ENCODE data around the gene SIRT7.
A peak's percentile ranks its signal among the peaks of the same experiment; 100 is the strongest.
"Not testable (repeated sequence)": the region's sequence is repeated elsewhere in the genome, so short reads cannot be mapped to it uniquely, and the experiment has no call there.

SIRT7 gene

DNA sequence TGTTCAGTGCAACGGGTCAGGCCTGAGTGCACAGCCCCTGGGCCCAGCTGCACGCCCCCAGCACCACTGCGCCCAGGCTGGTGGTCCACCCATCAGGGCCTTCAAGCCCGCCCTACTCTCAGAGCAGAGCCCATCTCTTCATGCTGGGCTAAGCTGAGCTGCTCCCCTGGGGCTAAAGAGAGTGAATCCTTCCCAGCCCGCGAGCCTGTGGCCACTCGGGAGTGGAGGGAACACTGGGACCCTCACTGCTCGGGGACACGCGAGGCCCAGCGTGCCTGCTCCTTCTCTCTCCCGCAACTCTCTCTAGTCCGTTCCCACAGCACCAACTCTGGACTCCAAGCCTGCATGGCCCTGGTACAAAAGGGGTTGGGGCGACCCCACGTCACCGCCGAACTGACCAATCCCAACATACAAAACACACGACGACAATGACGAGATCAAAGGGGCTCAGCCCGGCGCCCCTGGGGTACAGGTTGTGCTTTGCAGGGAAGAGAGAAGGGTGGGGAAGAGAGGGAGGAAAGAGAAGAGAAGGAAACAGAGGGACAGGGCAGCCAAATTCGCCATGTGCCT lies 4.1 kb upstream of the SIRT7 start:
- DNase-seq (ENCODE audit: low read depth in 2 of 2, low spot score in 1 of 2) = no peak

DNA sequence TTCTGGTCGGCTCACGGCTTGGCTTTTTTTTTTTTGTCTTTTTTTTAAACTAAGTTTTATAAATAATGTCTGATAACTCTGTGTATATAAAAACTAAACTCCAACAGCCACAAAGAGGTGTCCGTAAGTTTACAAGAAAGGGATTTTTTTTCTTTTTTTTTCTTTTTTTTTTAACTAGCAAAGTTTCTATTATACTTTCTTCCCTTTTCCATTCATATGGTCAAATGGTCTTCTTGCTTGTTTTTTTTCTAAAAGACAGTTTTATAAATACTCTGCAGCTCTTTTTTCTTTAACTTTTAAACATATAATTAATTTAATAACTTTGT lies 3.5 kb upstream of the SIRT7 start:
- DNase-seq (ENCODE audit: low read depth in 2 of 2, low spot score in 1 of 2) = no peak

DNA sequence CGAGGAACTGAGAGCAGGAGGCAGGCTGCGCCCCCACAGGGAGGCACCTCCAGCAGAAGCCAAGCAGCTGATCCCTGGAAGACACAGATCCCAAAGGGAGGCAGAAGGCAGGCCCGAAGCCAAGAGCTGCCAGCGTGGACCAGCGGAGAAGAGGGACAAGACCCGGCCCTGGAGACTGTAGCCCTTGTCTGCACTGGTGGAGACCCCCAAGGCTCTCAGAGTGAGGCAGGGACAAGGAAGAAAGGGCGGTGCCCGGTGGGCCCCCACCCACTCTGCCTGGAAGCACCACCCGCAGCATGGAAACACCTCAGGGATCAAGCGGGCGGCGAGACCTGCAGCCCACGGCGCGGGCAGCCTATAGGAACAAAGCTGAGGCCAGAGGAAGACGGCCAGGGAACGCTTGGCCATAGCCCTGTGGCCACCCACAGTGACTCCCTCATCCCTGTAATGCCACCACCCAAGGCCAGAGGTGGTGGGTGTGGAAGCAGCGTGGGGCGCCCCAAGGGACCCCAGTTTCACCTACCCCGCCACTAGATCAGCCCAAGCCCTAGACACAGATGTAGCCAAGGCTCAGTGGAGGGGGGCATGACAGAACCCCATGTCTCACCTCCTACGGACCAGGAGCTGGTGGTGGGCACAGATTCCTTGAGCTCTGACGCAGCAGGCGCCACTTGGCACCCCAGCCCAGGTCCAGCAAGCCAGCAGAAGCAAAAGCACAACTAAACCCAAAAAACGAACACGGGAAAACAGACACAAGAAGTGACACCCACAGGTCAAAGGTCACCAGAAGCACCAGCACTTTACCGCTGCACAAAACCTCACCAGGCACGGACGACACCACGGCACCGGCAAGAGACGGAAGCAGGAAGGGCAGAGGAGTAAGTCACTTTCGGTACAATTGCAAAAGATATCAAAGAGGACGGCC lies 2.9 kb upstream of the SIRT7 start:
- DNase-seq (ENCODE audit: low read depth in 2 of 2, low spot score in 1 of 2) = no peak

DNA sequence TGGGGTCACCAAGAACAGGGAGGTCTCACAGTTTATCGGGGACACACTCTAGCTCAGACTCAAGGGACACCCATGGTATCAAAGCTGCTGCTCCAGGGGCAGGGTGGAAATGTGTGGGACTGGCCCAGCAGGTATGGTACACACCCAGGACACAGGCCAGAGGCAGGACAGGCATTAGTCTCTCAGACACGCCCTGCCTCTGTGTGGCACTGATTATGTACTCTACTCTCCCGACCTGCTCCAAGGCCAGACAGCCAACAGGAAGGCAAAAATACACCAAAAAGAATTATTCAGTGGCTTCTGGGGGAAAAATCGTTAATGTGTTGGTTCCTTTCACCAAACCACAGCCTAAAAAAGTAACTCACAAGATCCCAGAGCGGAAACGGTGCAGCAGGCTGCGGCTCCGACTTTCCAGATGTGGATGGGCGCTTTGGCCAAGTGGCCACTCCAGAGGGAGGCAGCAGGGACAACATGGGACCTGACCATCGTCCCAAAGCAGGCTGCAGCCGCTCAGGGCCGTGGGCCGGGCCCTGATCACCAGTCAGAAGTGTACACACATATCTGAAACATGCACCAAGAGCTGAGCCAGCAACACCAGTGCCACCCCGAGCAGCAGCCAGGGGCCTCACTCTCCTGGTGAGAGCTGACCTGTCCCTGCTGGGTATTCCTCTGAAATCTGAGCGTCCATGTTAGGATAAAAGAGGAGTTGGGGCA lies 1.0 kb upstream of the SIRT7 start:
- no peak for DNase-seq (ENCODE audit: low read depth in 2 of 2, low spot score in 1 of 2)

DNA sequence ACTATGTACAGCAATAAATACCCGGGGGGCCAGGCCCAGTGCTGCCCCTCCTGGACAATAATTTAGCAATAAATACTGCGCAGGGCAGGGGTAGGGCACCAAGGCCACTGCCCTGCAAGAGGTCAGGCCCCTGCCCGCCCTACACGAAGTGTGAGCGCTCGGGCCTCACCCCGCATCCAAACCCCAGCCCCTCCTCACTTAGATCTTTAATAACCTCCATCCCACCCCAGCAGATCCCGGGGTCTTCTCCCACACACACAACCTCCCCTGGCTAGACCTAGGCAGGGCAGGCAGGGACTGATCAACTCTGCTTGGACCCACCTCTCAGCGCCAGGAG lies 325 bp upstream of the SIRT7 start:
- DNase-seq (ENCODE audit: low read depth in 2 of 2, low spot score in 1 of 2) = not testable (repeated sequence)

DNA sequence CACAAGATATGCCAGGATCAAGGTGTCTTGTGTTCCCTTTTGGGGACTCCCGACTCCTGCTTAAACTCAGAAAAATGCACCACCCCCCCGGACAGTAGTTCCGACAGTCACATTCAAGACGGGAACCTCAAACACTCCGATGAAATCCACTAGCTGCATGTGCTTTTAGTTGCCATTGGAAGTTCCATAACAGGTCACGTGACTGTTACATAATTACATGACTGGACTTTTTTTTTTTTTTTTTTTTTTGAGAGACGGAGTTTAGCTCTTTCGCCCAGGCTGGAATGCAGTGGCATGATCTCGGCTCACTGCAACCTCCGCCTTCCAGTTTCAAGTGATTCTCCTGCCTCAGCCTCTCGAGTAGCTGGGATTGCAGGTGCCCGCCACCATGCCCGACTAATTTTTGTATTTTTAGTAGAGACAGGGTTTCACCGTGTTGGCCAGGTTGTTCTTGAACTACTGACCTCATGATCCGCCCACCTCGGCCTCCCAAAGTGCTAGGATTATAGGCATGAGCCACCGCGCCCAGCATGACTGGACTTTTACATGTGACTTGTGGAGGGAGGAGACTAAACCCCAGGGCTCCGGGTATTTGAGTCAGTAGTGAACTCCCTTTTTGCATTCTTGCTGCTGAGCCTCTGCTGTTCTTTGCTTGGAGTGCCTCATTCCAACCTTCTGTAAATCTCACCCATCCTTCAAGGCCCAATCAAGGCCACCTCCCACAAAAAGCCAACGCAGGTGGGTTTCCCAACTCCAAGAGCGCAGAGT lies 1.6 kb downstream of the SIRT7 start:
- DNase-seq (ENCODE audit: low read depth in 2 of 2, low spot score in 1 of 2) = no peak

DNA sequence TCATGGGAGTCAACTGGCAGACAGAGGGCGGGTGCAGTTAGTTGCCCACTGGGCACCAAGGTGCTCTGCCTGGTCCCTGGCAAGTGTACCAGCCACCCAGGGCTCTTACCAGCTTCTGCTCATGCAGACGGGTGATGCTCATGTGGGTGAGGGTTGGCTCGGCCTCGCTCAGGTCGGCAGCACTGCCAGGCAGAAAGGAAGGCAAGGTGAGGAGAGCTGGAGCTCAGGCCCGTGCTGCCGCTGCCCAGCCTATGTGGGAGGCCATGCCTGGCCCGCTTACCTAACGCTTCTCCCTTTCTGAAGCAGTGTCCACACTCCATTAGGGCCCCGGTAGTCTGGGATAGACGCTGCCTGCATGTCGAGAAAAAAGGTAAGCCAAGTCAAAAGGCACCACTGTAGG lies 2.6 kb downstream of the SIRT7 start:
- no peak for DNase-seq (ENCODE audit: low read depth in 2 of 2, low spot score in 1 of 2)

DNA sequence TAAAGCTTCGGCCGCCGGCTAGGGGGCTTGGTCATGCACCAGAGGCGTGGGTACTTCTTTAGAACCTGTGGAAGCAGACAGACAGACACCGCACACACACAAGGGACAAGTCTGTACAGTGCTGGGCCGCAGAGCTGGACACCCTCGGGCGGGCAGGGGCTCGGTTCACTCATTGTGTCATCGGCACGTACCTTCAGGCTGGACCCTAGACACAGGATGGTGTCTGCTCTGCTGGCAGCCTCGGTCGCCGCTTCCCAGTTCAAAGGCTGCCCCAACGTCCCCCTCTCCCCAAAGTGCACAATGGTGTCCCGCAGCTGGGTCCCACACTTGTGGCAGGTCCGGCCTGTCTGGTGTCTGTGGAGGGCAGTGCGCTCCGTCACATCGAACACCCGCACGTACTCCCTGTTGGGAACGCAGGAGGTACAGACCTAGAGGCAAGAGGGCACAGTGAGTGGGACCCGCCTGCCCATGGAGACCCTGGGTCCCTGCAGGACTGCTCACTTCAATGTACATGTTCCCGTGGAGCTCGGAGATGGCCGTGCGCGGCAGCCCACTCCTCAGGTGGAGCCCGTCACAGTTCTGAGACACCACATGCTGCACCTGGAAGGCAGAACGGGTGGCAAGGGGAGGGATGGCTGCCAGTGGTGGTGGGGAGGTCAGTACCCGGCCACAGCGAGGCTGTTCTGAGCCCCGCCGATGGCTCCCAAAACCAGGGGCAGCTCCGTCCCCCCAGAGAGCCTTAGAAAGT lies 3.7 kb downstream of the SIRT7 start:
- DNase-seq (ENCODE audit: low read depth in 2 of 2, low spot score in 1 of 2) = no peak

DNA sequence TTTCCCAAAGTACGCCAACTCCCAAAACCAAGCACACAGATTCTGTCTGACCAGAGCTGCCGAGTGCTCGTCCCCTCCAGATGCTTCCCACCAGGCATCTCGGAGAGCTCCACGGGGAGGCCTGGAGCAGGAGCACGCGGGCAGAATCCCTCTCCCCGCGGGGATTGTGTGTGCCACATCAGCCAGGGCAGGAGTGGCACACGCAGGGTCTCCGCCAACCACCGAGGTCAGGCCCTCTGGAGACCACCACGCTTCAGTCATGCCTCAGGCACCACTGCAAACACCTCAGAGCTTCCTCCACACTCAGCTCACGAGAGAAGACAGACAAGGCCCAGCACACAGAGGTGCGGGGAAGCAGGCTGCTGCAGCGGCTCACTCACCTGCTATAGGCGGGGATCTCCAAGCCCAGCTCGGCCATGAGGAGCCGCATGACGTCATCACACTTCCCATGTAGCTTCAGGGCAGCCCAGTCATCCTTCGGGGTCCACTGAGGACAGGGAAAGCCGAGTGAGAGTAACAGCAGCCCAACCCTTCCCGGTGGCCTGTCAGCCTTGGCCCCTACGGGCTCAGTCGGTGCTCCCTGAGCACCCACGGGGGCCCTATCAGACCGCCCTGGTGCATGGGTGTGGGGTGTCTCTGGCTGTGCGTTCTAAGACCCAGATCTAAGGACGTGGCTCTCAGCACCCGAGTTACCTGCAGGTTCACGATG lies 4.4 kb downstream of the SIRT7 start:
- no peak for DNase-seq (ENCODE audit: low read depth in 2 of 2, low spot score in 1 of 2)

DNA sequence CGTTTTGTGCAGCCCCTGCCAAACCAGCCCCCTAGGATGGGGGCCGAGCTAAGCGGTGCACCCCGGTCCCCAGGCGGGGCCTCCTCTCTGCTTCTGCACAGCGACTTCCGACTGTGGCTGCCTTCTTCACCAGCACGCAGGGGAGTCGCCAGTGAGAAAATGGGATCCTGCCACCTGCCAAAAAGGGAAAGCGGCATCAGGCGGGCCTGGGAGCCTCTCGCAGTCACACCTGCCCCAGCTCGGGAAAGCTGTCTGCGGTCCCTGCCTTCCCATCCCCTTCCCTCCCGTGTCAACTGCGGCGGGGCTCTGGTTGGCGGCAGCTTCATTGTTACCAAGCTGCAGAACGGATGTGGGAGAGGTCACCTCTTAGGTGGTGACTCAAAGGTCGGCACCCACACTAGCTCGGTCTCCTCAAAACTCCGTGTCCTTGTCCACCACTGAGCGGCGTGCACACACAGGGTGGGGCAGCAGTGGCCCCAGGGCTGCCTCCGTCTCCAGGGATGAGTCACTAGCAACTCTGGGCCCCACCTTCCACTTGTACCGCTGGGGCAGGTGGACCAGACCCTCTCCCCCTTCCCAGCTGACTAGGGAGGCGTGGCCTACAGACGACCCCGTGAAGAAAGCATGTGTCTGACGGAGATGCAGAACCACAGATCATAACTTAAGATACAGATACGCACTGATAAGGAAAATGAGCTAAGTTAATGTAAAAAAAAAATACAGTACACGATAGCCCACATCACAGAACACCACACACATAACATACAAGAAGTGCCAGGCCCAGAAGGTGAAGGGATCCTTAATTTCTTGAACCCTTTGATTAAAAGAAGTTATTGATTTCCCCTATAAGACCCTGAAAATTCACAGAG lies 5.3 kb downstream of the SIRT7 start:
- DNase-seq (ENCODE audit: low read depth in 2 of 2, low spot score in 1 of 2) = no peak

DNA sequence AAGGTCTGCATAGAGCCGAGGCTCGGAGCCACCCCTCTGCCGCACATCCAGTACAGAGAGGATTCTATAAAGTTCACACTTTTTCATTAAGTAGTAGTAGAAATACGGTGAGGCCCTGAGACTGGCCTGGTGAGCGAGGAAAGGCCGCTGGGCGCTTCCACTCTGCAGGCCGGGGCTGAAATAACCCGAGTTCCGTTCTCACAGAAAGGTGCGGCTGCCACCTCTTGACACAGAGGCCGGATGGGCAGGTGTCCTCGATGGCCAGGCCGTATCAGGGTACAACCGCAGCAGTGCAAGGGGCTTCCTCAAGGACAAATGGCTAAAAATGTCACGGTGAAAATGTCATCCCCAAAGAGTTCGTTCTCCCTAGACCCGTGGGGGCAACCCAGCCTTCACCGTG lies 6.0 kb downstream of the SIRT7 start:
- no peak for DNase-seq (ENCODE audit: low read depth in 2 of 2, low spot score in 1 of 2)

DNA sequence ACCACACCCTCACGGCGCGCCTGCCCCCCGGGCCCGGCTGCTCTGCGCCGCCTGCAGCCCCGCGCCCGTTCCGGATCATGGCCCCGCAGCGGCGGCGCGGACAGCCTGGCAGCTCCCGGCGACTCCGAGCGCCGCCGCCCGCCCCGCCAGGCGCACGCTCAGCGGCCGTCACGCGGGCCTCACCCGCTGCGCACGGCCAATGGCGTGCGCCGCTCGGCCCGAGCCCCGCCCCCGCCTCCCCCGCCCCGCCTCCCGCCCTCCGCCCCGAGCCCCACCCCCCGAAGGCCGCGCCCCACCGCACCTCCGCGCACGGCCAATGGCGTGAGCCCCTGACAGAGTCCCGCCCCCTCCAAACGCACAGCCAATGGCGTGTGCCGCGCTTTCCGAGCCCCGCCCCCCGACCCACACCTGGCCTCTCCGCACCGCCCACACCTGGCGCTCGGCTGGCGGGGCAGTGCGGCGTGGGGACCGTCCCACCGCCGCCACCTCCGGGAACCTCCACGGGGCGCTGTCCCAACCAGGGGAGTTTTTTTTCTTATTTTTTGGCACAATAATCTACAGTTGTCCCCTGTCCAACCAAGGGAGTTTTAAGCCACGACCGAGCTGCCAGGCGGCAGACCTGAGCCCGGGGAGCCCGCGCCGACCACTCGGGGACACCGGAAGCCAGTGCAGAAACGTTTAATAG lies 6.6 kb downstream of the SIRT7 start, which contains the start of gene PCYT2:
PCYT2 (minus strand) TSS at position 123 of the 685 bp plus-strand sequence; CDS start at position 79, 44 bp downstream.
- DNase-seq (ENCODE audit: low read depth in 2 of 2, low spot score in 1 of 2) = peak; percentile 86 to 88

DNA sequence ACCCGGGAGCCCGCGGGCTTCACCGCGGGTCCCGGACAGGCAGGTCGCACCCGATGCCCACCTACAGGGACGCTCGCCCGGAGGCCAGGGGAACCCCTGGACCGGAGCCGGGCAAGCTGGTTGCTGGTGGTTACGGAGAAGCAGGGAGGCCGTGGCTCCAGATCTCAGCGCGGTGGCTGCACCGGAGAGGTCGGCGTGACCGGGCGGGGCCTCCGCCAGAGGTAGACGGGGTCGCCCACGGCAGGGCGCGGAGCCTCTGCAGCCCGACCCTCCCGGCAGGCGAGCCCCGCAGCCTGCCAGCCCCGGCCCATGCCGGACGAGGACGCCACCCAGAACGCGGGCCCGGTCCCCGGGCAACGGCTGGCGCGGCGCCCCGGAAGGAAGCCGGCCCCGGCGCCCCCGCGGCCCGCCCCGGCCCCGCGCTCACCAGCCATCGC lies 7.1 kb downstream of the SIRT7 start:
- DNase-seq (ENCODE audit: low read depth in 2 of 2, low spot score in 1 of 2) = no peak

DNA sequence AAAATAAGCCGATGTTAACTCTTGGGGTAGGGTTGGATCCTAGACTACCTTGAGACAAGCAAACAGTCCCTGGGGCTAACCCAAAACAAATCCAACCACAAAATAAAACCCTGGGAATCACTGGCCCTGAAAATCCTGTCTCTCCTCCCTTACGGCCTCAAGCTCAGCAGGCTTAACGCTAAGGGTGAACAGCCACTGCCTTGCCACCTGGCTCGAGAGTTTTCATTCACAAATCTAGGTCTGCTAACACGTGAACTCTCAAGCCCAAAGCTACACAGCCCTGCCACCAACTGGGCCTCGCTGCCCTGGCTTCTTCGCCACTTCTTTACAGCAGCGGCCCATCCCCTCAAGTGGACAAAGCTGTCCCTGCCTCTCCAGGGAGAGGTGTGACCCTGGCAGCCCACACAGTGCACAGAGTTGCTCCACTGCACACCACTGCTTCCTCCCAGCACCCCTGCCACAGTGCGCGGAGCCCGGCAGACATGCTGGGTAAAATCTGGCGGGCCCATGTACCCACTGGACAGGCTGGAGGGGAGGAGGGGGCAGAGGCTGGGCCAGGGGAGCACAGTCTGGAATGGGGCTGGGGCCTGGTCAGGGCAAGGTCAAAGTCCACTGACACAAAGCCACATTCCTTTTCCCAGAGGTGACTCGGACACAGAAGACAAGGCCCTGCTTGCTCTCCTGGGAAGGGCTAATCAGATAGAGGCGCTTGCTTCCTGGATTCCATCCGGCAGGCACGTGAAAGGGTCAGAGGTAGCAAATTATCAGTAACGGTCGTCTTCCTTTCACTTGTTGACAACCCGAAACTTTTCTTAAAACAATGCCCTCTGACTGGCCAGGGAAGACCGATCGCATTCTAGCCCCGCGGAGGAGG lies 7.8 kb downstream of the SIRT7 start:
- DNase-seq (ENCODE audit: low read depth in 2 of 2, low spot score in 1 of 2) = no peak

DNA sequence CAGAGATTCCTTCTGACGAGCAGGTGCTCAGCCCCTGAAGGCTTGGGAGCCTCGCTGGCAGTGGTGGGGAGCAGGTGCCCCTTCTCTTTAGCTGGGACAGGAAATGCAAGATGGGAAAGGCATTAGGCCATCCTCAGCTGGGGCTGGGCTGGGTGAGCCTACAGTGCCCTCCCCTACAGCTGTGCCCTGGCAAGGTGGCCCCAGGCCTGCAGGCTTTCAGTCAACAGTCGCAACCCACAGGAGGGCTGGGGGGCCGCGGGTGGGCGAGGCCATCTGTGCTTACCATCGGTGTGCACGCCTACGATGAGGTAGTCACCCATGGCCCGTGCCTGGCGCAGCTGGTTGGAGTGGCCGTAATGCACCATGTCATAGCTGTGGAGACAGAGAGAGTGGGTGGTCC lies 8.7 kb downstream of the SIRT7 start:
- DNase-seq (ENCODE audit: low read depth in 2 of 2, low spot score in 1 of 2) = no peak

DNA sequence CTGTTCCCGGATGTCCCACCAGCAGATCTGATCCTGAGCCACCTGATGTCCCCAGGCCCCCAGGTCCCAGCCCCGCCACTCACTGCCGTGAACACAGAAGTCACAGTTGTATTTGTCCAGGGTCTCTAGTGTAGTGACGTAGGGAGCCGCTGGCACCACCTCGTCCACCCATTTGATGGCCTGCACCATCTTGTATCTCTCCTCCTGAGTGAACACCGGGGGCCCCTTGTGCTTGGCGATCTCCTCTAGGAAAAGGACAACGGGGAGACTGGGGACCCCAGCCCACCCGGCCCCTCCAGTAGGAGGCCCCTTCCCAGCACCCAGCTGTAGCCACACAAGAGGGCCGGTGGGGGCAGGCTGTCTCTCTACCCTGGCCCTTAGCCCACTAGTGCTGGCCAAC lies 9.2 kb downstream of the SIRT7 start:
- DNase-seq (ENCODE audit: low read depth in 2 of 2, low spot score in 1 of 2) = no peak
